ENCODE data around the gene CCDC13.
A peak's percentile ranks its signal among the peaks of the same experiment; 100 is the strongest.
"Not testable (repeated sequence)": the region's sequence is repeated elsewhere in the genome, so short reads cannot be mapped to it uniquely, and the experiment has no call there.

Gene CCDC13

DNA sequence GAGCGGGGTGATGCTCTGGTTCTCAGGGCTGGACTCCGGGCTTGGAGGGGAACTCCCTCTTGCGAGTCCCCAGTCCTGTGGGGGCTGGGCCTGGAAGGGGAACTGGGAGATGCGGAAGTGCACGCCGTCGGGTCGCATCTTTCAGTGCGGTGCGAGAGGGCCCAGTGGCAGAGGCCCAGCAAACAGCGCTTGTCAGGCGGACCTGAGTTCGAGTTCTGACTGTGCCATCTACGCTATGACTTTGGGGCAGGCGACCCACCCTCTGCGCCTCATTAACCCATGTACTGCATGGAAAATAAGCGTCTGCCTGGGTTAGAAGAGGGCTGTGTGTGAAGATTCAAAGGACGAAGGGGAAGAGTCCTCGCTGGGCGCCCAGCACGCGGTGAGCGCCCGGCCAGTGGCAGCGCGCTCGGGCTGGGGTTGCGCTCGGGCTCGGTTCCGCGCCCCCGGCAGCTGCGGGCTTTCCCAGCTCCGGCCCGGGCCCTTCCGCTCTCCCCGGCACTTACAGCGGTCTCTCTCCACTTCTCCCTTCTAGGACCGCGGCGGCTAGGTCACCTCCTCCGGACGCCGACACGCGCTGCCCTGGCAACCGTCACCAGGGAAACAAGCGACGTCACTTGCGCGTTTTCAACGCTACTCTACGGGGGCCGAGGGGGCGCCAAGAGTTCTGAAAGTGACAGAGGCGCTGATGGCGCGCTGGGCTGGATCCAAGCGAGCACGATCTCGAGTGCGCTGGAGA, at the start of gene CCDC13:
Gene CCDC13 (minus strand): TSS at position 584 of the 739 bp plus-strand sequence. CDS start 14,908 bp downstream, outside the sequence.
- peak; percentile 64 to 68 for DNase-seq (ENCODE audit: low read depth in 1 of 2, low spot score in 1 of 2)

DNA sequence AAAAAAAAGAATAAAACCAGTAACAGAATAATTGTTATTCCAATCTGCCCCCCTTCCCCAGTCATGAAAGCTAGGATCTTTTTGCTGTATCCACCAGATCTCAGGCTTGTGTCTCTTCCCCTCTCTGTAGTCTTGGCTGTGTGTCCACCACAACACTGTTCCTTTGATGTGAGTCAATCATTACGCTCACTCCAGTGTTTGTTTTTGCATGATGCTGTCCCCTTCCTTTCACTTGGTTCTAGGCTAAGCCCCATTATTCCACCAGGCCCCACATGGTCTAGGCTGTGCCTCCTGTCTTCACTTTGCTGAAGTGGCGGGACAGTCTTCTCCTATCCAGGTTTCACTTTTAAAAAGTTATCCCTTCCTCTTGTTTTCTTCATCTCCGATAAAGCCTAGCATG, 49.8 kb upstream of the CCDC13 start:
- no peak for DNase-seq (ENCODE audit: low read depth in 1 of 2, low spot score in 1 of 2)

- DNase-seq (ENCODE audit: low read depth in 1 of 2, low spot score in 1 of 2) = no peak
Observed at GRCh38 chr3:42820746-42821051, 47.6 kb upstream of the CCDC13 start.

DNA sequence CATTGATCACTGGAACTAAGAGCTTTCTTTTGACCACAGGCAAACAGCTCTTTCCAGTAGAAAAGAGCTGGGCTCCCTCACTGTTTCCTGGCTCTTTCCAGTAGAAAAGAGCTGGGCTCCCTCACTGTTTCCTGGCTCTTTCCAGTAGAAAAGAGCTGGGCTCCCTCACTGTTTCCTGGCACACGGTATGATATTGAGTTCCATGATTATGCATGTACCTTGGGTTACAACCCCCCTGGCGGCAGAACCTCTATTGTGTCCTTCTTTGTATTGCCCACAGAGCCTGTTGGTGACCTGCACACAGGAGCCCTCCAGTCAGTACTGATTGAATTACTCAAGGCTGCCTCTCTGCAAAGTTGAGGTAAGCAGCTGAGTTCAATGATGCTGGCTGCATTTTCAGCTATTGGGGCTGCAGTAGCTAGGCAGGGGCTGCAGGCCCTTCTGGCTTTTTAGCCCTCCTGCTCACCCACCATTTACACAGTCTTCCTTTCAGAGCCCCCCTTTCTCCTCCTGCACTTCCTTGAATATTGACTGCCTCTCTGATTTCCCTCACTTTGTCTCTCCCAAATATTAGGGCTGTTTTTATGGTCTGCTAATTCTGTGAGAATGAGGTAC, 46.4 kb upstream of the CCDC13 start:
- no peak for DNase-seq (ENCODE audit: low read depth in 1 of 2, low spot score in 1 of 2)

GRCh38 chr3:42815826-42816225, 42.8 kb upstream of the CCDC13 start:
- no peak for DNase-seq (ENCODE audit: low read depth in 1 of 2, low spot score in 1 of 2)

- no peak for DNase-seq (ENCODE audit: low read depth in 1 of 2, low spot score in 1 of 2)
Observed at GRCh38 chr3:42814914-42815507, 42.0 kb upstream of the CCDC13 start.

DNA sequence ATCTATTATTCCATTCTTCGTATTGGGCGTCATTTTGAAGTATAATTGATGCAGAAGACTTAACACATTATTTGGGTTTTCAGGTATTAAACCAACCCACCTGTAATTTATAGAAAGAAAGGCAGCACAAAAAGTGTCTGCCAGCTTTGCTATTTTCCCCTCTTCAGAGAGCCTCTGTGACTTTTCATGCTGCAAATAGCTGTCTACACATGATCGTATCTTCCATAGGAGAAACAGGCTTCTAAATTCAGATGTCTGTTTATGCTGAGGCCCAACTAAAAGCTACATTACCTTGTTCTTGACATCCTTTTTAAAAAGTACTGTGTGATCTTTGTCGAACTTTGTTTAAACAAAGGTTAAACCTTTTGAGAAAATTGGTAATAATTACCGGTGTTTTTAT, 41.2 kb upstream of the CCDC13 start:
- no peak for DNase-seq (ENCODE audit: low read depth in 1 of 2, low spot score in 1 of 2)

GRCh38 chr3:42811118-42811883, 38.2 kb upstream of the CCDC13 start:
- DNase-seq (ENCODE audit: low read depth in 1 of 2, low spot score in 1 of 2) = not testable (repeated sequence)

DNA sequence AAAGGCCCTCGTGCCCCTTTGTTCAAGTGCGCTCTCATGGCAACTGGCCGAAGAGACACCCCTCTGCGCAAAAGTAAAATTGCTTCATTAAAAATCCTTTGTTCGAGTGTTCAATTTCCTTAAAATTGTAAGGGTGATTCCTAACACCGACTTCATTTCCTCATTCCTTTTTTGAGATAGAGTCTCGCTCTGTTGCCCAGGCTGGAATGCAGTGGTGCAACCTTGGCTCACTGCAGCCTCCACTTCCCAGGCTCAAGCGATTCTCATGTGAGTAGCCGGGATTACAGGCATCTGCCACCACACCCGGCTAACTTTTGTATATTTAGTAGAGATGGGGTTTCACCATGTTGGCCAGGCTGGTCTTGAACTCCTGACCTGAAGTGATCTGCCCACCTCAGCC, 37.7 kb upstream of the CCDC13 start:
- DNase-seq (ENCODE audit: low read depth in 1 of 2, low spot score in 1 of 2) = not testable (repeated sequence)

DNA sequence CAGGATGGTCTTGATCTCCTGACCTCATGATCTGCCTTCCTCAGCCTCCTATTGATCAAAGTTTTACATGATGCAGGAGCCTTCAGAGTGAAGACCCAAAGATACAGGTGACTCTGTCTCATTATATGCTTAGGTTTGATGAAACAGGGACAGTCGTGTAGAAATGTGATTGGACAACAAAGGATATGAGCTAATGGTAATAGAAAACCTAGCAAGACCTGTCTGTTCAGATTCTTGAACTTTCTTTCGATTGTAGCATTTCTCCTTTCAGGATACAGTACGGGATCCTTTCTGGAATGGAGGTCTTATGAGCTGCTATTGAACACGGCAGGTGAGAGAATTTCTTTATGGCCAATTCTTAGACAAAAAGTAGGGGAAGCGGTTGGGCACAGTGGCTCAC, 36.1 kb upstream of the CCDC13 start, which contains the start of gene ACKR2:
Gene ACKR2 (plus strand): TSS at position 244 of the 400 bp plus-strand sequence. CDS start 55,058 bp downstream, outside the sequence.
- DNase-seq (ENCODE audit: low read depth in 1 of 2, low spot score in 1 of 2) = no peak

GRCh38 chr3:42807929-42808328, 34.9 kb upstream of the CCDC13 start:
- DNase-seq (ENCODE audit: low read depth in 1 of 2, low spot score in 1 of 2) = no peak

GRCh38 chr3:42805141-42805821, 32.2 kb upstream of the CCDC13 start:
- no peak for DNase-seq (ENCODE audit: low read depth in 1 of 2, low spot score in 1 of 2)

- no peak for DNase-seq (ENCODE audit: low read depth in 1 of 2, low spot score in 1 of 2)
Observed at GRCh38 chr3:42804831-42805132, 31.7 kb upstream of the CCDC13 start.

DNA sequence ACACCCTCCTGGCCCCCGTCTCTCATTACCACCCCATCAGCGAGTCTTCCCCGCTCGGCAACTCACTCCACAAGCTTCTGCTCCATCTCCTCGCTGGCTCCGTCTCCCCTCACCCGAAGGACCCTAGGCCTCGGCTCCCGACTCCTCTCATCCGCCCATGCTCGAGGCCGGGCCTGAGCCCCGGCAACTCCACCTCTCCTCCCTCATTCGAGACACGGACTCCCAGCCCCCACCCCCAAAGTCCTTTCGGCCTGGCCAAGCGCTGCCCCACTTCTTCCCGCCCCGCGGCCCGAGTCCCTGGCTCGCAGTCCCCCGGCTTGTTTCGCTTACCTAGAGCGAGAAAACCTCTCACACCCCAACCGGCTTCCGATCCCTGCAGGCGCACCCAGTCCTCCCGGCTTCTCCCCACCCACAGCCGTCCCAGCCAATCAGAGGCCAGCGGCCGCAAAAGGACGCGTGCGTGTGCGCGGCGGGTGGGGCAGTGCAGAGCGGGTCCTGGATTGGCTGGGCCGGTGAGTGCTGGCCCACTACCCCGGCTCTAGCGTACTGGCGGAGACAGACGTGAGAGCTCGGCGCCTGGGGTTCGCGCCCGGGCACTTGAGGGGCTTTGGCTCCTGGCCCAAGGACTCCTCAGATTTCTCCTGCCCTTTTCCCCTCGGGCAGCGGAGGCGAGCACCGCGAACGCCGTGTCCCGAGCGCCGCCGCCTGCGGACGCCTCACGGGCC, 31.2 kb upstream of the CCDC13 start, which contains the start of gene HIGD1A:
Gene HIGD1A (minus strand): TSS at position 385 of the 725 bp plus-strand sequence. CDS start 10,237 bp downstream, outside the sequence.
- DNase-seq (ENCODE audit: low read depth in 1 of 2, low spot score in 1 of 2) = peak; percentile 81 to 89

DNA sequence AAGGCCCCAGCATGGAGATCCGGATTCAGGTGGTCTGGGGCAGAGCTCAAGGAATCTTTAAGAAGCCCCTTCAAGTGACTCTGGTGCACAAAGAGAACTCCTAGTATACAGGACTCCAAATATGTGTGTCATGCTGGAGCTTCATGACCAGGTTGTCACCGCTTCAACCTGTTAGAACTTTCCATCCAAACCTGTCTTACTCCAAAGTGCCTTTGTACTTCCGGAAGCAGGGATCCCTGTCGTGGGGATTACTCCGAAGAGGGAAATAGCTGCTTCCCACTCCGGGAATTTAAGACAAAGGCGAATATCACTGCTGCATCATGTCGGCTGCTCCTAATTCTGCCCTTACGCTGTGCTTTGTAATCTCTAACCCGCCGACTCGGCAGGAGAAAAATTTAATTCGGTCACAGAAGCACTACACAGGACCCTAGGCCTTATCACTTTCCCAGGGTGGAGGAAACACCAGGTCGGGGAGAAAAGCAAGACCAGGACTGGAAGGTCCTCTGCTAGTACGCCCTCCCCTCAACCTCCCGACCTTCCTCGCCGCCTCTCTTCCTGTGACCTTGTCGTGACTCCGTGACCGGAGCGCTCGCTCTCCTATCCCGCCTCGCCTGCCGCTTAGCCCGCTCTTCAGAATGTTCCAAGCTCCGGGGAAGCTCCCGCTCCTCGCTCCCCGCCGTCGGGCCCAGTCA, 30.5 kb upstream of the CCDC13 start:
- DNase-seq (ENCODE audit: low read depth in 1 of 2, low spot score in 1 of 2) = peak in 1 of 2 donors; percentile 3

DNA sequence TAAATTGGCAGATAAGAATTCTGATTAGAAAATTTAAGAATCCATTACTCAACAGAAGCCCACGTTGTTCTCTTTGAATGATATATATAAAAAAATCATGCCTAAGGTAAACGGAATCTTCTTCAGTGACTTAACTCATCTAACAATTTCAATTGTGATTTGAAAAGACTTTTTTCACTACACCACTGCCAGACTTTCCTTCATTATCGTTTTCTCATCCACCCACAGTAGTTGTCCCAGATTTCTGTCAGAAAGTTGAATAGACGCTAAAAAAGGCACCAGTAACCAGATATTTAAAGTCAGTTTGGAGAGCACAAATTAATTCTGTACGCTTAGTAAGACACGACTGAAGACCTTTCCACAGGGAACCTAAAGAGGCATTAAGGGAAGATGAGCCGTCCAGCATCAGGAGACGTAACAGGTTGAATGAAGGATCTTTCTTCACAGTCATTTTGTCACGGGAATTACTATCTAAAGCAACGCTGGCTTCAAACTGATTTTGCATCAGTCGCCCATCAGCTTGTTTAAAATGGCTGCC, 29.9 kb upstream of the CCDC13 start:
- no peak for DNase-seq (ENCODE audit: low read depth in 1 of 2, low spot score in 1 of 2)

- no peak for DNase-seq (ENCODE audit: low read depth in 1 of 2, low spot score in 1 of 2)
Observed at GRCh38 chr3:42801784-42802183, 28.7 kb upstream of the CCDC13 start.

DNA sequence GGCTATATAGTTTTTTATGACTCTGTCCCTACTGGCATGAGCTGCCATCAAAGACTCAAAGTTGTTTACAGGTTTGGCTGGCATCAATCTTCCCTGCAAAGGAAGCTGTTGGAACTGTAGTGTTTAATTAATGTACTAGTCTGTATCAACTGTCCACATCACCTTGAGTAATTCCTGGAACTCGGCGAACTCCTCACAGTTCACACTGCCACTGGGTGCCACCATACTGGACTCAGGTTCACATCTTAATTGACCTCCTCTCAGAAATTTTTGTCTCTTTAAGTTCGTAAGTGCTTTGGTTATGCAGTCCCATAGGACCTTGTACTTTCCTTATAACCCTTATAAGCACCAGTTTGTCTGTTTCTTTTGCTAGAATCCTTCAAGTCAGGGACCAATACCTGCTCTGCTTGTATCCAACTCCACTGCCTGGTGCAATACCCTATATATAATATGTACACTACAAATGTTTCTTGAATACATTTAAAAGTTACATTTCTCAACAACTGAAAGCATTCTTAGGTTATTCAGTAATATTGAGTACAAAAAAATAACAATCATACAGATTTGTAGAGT, 28.1 kb upstream of the CCDC13 start:
- DNase-seq (ENCODE audit: low read depth in 1 of 2, low spot score in 1 of 2) = no peak

DNA sequence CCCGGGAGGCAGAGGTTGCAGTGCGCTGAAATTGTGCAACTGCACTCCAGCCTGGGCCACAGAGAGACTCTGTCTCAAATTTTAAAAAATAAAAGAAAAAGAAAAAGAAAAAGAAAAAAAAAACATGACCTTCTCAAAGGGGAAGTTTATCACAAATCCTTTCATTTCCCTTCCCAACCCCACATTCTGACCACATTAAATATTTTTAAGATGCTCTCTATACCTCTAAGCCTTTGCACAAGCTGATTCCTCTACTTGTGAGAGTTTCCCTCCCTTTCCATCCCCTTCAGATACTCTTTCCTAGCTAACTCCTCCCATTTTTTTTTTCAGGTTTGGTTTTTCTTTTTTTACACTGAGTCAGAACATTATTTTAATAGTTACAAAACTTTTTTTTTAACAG, 27.2 kb upstream of the CCDC13 start:
- no peak for DNase-seq (ENCODE audit: low read depth in 1 of 2, low spot score in 1 of 2)
